Endothelial cell of umbilical vein (primary cell): ENCODE measurements around the gene SLC12A5. TPM values are rescaled to one million over a fixed set of nuclear protein-coding genes. Genes with fewer than 3 reads are reported as not detected.
"Not testable (repeated sequence)": the region's sequence is repeated elsewhere in the genome, so short reads cannot be mapped to it uniquely, and the experiment has no call there.

Experiments used
- BruUV-seq: library from RNA; stranded (reverse); fragments of 400-500 nt; replicated peaks from 2 replicates; lab custom pipeline; 2021; lab: Mats Ljungman, UMichigan
- CTCF ChIA-PET: fragments of 300-600, 350-600 bp; sonication (Branson Sonifier 250); formaldehyde crosslinking; loops from one replicate; lab custom pipeline; 2021; ENCODE audit warnings: antibody characterized with exemption, inconsistent platforms; lab: Charles Lee
- POLR2A ChIA-PET: fragments of 300-600, 350-600 bp; sonication (Branson Sonifier 250); formaldehyde crosslinking; loops from one replicate; lab custom pipeline; 2021; ENCODE audit warnings: antibody characterized with exemption, inconsistent platforms; lab: Charles Lee
- DNase-seq: peaks from one replicate; pipeline ENCODE4 v3.0.0-alpha.2; 2011; ENCODE audit warnings: low read depth, low spot score
- FAIRE-seq: peaks from 2 replicates; lab custom pipeline; 2011; peaks lifted over from hg19 to GRCh38; lab: Jason Lieb, UNC
- H2AFZ ChIP-seq: 2 replicates; pipeline ENCODE4 v1.6.0; 2012; ENCODE audit warnings: low read depth, low read length, control low read depth, inconsistent platforms
- H3K27ac ChIP-seq: 2 replicates; pipeline ENCODE4 v1.5.1; 2011; ENCODE audit warnings: low read depth, mild to moderate bottlenecking, control low read depth, low read length, moderate library complexity; ENCODE audit not compliant: insufficient read depth
- H3K27me3 ChIP-seq, 2 experiments: 2 replicates each; pipeline versions ENCODE4 v1.6.0 to v1.6.1; 2011; ENCODE audit warnings: low read length in 2 of 2, mixed read lengths in 1 of 2; ENCODE audit not compliant: control insufficient read depth in 2 of 2, insufficient read depth in 2 of 2
- H3K36me3 ChIP-seq, 2 experiments: 2 replicates in 1 of 2; 3 replicates in 1 of 2; pipeline ENCODE4 v1.5.1; 2011; ENCODE audit warnings: low read length in 2 of 2, mild to moderate bottlenecking in 1 of 2, moderate library complexity in 1 of 2; ENCODE audit not compliant: control insufficient read depth in 2 of 2, insufficient read depth in 2 of 2; ENCODE audit errors: extremely low read depth in 1 of 2
- H3K4me1 ChIP-seq: 3 replicates; pipeline ENCODE4 v1.5.1; 2011; ENCODE audit warnings: mild to moderate bottlenecking, low read length; ENCODE audit not compliant: control insufficient read depth, insufficient read depth; ENCODE audit errors: extremely low read depth
- H3K4me2 ChIP-seq: 2 replicates; pipeline ENCODE4 v1.6.1; 2011; ENCODE audit warnings: low read length, control low read depth, mixed read lengths; ENCODE audit not compliant: insufficient read depth
- H3K4me3 ChIP-seq, 3 experiments: fragments of 200-600 bp in 1 of 3; sonication (generic), shearing (Covaris generic) in 1 of 3; replicated peaks in 1 of 3; 2 replicates each; pipeline ENCODE4 v1.5.1; 2011 to 2016; ENCODE audit warnings: control low read depth in 3 of 3, low read length in 3 of 3, mild to moderate bottlenecking in 2 of 3, inconsistent platforms in 1 of 3, low read depth in 1 of 3, moderate library complexity in 1 of 3; ENCODE audit not compliant: insufficient read depth in 1 of 3
- H3K79me2 ChIP-seq: 2 replicates; pipeline ENCODE4 v1.6.0; 2012; ENCODE audit warnings: low read length, inconsistent platforms; ENCODE audit not compliant: control insufficient read depth, insufficient read depth
- H3K9ac ChIP-seq: replicated peaks from 2 replicates; pipeline ENCODE3; 2011; ENCODE audit warnings: low read length, control low read depth; ENCODE audit not compliant: insufficient read depth; ENCODE audit errors: extremely low read depth
- H3K9me1 ChIP-seq: replicated peaks from 3 replicates; pipeline ENCODE4 v1.6.0; 2011; ENCODE audit warnings: mild to moderate bottlenecking, low read length; ENCODE audit not compliant: control insufficient read depth, insufficient read depth; ENCODE audit errors: extremely low read depth
- H3K9me3 ChIP-seq: replicated peaks from 2 replicates; pipeline ENCODE4 v1.5.1; 2012; ENCODE audit warnings: low read length, inconsistent platforms; ENCODE audit not compliant: control insufficient read depth, insufficient read depth
- H4K20me1 ChIP-seq: replicated peaks from 2 replicates; pipeline ENCODE3; 2011; ENCODE audit warnings: mild to moderate bottlenecking, low read length; ENCODE audit not compliant: control insufficient read depth, insufficient read depth; ENCODE audit errors: extremely low read depth
- CTCF ChIP-seq, 2 donors: IDR thresholded peaks; 1 replicate in 1 of 2; 2 replicates in 1 of 2; pipeline ENCODE4 v1.5.1; 2011; ENCODE audit warnings: low read length in 2 of 2, mild to moderate bottlenecking in 2 of 2, moderate library complexity in 2 of 2, control low read depth in 1 of 2, inconsistent platforms in 1 of 2, low read depth in 1 of 2; ENCODE audit not compliant: insufficient read depth in 1 of 2; ENCODE audit errors: extremely low read depth in 1 of 2
- EZH2 ChIP-seq: IDR thresholded peaks from 2 replicates; pipeline ENCODE4 v1.6.1; 2012; ENCODE audit warnings: borderline replicate concordance, low read depth, mild to moderate bottlenecking, moderate library complexity, low read length, inconsistent platforms; ENCODE audit not compliant: severe bottlenecking
- FOS ChIP-seq: IDR thresholded peaks from 2 replicates; pipeline ENCODE4 v1.6.1; 2011; ENCODE audit warnings: mild to moderate bottlenecking, low read length, moderate library complexity, borderline replicate concordance; ENCODE audit not compliant: insufficient read depth
- dilution Hi-C: fragments of 300-500 bp; cut with MboI; formaldehyde crosslinking; loops from one replicate; pipeline ENCODE4 v1.15.0; 2019; ENCODE audit warnings: low sequenced_read_pairs; ENCODE audit not compliant: extremely low pct_ligation_motif_present
- intact Hi-C: fragments of 100-400 bp; cut with micrococcal nuclease; formaldehyde crosslinking; loops from one replicate; pipeline ENCODE4 v1.10.0; 2022
- polyA plus RNA-seq, 4 experiments: library from polyadenylated mRNA; depleted of rRNA in 3 of 4; stranded (reverse) in 3 of 4; unstranded in 1 of 4; fragments of >200 nt; gene quantifications; 2 replicates each; pipeline versions ENCODE4 v1.2.1 to v1.2.3, GENCODE V29; 2011 to 2012; ENCODE audit warnings: missing spikeins in 1 of 4
- total RNA-seq: library from RNA; stranded (reverse); gene quantifications from 2 replicates; pipeline ENCODE4 v1.2.3, GENCODE V29; 2021

The SLC12A5 gene
- total and polyA plus RNA-seq, 2 donors (not counting 3 experiments of a cell fraction or from before 2014, with no cell fraction given), result 1.6 to 2.3 TPM

DNA sequence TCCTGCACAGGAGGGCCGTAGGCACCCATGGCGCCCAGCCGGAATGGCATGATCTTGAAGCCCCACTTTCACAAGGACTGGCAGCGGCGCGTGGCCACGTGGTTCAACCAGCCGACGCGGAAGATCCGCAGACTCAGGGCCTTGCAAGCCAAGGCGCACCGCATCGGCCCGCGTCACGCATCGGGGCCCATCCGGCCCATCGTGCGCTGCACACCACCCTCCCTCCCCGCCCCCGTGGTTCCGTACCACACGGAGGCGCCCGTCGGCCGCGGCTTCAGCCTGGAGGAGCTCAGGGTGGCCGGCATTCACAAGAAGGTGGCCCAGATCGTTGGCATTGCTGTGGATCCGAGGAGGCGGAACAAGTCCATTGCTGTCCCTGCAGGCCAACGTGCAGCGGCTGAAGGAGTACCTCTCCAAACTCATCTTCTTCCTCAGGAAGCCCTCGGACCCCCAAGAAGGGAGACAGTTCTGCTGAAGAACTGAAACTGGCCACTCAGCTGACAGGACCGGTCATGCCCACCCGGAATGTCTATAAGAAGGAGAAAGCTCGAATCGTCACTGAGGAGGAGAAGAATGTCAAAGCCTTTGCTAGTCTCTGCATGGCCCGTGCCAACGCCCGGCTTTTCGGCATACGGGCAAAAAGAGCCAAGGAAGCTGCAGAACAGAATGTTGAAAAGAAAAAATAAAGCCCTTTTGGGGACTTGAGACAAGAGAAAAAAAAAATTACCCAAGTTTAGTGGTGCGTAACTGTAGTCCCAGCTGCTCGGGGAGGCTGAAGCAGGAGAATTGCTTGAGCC is 70.7 kb downstream of the SLC12A5 start:
- no peaks in the 10 kb centered on the region for H3K79me2 ChIP-seq
- H3K36me3 ChIP-seq, result no peaks in the 10 kb centered on the region
- H3K9me1 ChIP-seq, result no peaks in the 10 kb centered on the region
- intact Hi-C loops, result no loop called here
- no peak overlapping the region for H3K9ac ChIP-seq
- DNase-seq, result peak; percentile 19
- no peak for FAIRE-seq
- dilution Hi-C loops, result no loop called here
- no peaks in the 10 kb centered on the region for H3K4me1 ChIP-seq
- no peak overlapping the region for H3K27ac ChIP-seq
- no peak overlapping the region for H2AFZ ChIP-seq
- H3K4me3 ChIP-seq, result no peak overlapping the region
- H3K27me3 ChIP-seq, result peaks cover 21 to 48% of the 10 kb centered on the region in 2 experiments
- H4K20me1 ChIP-seq, result no peaks in the 10 kb centered on the region
- no peaks in the 10 kb centered on the region for H3K9me3 ChIP-seq
- TF ChIP-seq FOS, result no peak
- TF ChIP-seq CTCF (IDR thresholded peaks at IDR 0.05; ENCODE audit: extremely low read depth in 1 of 2, insufficient read depth in 1 of 2, low read depth in 1 of 2, low read length in 2 of 2), result peak in 1 of 2 donors; percentile 31
- TF ChIP-seq EZH2, result peak; percentile 23
- H3K4me2 ChIP-seq, result no peak overlapping the region
- POLR2A ChIA-PET, result no interaction called here
- CTCF ChIA-PET, result interaction anchor here (0.6 to 2.6 kb wide), 6 partner anchors 29 to 309 kb away, joined by 3 to 19 read pairs (median 3); no protein-coding TSS in a partner anchor
- no TSS peak for BruUV-seq

- H3K9me3 ChIP-seq, H3K9ac ChIP-seq, H3K9me1 ChIP-seq, dilution Hi-C loops, H3K79me2 ChIP-seq, DNase-seq, H3K27ac ChIP-seq, POLR2A ChIA-PET, FAIRE-seq, H3K4me3 ChIP-seq, H2AFZ ChIP-seq, H4K20me1 ChIP-seq, H3K4me1 ChIP-seq, intact Hi-C loops, BruUV-seq, H3K4me2 ChIP-seq, H3K36me3 ChIP-seq: not testable (repeated sequence)
- CTCF ChIA-PET, result interaction anchor here (2.6 kb wide), 1 partner anchor 74 kb away, joined by 19 read pairs; no protein-coding TSS in a partner anchor
- H3K27me3 ChIP-seq, result peaks cover 24 to 55% of the 10 kb centered on the region in 2 experiments
Observed at GRCh38 chr20:46100444-46100843, 71.4 kb downstream of the SLC12A5 start.
